SHP77 (cell line): Measurements from ENCODE around the gene UST.
"Not testable (repeated sequence)": the region's sequence is repeated elsewhere in the genome, so short reads cannot be mapped to it uniquely, and the experiment has no call there.

Source experiments
- DNase-seq, 2 experiments: peaks; one replicate each; lab custom pipeline; 2025; lab: John Stamatoyannopoulos, UW

Gene UST

GRCh38 chr6:148765898-148766808 lies 19.3 kb downstream of the UST start:
- no peak for DNase-seq

- no peak for DNase-seq
These were observed 21.9 kb downstream of the UST start for GRCh38 chr6:148768646-148769270.

DNA sequence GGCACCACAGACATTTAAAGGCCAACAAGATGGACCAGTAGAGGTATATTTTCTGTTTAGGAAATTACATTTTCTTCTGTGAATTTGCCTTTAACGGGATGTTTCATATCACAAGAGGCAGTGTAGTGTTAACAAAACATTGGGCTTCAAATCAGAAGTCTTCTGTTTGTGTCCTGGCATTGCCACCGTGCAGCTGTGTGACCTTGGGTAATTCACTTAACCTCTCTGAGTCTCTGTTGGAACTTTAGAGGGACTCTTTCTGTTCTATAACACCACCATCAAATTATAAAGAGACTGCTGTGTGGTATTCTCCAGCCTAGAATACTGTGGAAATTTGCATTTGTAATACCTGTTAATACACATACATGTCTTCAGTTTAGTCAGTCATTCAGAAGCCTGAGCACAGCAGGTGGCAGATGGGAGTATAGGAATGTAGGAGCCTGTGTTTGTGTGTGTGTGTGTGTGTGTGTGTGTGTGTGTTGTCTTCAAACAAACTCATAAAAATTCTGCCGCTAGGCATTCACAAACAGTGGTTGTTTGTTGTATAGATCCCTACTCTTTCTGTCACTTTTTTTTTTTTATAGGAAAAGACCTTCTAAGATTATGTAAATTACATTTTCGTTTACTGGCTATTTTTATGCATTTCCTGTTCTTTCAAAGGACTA lies 22.6 kb downstream of the UST start:
- DNase-seq = no peak

DNA sequence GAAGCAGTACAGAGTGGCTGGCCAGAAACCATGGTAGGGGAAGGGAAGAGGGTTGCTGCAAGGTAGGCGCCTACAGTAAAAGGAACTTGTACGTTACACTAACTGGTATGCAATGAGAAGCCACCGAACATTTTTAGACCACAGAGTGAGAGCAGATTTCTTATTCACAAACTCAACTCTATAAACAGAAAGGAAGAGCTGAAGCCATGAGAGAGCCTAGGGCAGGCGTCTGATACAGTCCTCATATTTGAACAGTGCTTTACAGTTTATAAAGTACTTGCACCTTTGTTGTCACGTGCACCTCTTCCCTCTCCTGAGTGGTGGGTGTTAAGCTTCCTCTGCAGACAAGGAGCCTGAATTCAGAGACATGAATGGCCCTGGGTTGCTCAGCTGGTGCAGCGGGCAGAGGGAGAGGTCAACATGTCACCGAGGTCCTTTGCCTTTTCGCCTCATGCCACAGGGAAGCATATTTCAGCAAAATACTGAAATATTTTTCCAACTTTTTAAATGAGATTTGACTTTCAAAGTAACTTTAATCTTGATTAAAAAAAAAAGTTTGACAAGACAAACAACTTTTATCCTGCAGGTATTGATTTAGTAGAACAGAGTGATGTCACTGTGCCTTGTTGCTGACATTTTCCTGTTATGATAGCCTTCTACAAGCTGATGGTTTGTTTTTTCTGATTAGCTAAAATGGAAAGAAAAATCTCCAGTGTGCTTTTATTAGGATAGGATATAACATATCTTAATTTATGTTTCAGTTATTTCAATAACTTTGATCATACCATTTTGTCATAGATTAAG lies 23.8 kb downstream of the UST start:
- no peak for DNase-seq

DNA sequence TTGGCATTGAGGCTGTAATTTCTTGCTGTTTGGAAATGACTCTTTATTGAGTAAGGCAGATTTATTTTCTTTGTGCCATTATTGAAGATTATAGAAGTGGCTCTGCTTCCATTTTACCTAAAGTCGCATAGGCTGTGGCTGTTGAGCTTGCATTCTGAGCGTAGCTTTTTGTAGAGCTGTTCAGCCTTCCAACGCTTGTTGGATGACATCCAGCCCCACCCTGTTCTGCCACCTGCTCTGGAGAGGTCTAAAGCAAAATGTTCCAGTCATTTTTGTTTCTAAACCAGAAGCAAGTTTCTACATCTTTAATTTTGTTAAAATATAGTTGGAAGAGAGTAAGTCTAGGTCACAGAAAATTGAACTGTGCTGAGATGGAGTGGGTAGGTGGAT lies 24.4 kb downstream of the UST start:
- DNase-seq = peak in 1 of 2 experiments; percentile 6

DNA sequence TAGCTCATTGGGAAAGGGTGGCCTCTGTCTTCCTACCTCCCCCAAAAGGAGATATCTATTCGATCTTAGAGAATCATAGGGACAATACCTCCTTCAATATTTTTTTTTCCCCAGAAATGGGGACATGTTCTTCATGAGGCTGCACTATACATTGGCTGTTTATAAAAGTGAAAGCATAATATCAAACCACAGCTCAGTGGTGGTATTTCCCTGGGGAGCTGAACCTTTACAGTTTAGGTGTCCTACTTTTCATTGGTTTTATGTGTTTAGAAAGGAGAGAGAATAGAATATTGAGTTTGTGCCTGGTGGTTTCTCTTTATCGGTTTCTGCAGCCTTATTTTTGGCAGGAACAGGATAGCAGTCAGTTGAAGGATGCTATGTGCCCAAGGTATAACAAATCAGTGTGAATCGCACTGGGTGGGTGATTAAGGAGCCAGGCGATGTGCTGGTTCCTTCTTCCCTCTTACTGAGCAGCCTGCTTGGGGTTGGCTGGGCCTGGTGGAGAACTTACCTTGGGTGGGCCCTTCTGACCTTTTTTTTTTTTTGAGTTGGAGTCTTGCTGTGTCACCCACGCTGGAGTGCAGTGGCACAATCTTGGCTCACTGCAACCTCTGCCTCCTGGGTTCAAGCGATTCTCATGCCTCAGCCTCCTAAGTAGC lies 25.2 kb downstream of the UST start:
- no peak for DNase-seq

DNA sequence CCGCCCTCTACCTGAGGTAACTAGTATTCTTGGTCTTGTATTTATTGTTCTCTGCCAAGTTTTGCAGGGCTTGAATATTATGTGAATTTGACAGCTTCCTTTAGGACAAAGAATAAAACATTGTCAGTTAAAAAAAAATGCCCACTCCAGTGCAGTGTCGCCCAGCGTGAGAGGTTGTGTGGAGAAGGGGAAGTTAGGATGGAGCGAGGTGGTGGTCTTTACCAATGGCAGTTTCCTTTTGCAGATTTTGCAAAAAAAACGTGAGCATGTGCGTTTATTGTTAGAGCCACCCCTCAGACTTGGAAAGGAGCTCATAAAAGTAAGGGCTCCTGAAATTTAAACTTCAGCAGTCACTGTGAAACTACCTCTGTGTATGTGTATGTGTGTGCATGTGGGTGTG lies 28.3 kb downstream of the UST start:
- DNase-seq = no peak

DNA sequence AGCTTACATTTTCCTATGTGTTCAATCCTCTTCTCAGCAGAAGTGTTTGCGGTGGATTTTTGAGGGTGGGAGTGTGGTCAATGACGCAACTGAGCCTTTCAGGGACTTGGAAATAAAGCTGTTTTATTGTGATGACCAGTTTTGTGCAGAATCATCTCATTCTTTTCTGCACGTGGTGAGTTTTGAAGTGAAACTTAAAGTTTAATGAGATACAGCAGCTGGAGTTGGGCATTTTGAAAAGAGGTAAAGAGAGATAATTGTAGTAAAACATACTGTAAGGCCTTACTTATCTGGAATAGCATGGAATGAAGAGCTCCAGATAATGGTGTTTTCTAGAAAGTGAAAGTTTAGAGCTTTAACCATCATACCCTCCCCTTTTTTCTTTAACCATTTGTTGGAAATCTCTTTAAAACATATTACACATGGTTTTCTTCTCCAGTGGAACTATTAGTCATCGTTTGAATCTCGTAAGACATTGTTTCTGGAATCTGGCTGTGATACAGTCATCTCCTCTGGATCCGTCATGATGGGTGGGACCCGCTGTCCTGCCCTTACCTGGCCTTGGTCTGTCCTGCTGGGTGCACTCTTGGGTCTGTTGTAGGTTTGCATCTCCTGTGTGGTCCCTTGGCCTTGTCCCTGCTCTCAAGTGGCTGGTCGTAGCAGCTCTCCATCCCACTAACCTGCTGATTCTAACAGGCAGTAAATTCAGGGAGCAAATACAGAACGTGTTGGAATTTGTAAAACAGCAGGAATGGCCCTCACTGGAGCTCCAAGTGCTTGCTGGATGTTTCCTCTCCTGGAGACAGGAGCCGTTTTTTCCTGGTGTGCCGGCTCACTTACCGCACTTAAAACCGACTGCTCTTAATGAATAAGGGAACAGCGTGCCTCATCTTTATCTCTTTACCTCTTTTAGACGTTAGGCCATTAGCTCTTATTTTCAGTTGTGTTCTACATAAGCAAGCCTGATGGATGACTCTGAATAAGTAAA lies 29.8 kb downstream of the UST start:
- no peak for DNase-seq

DNA sequence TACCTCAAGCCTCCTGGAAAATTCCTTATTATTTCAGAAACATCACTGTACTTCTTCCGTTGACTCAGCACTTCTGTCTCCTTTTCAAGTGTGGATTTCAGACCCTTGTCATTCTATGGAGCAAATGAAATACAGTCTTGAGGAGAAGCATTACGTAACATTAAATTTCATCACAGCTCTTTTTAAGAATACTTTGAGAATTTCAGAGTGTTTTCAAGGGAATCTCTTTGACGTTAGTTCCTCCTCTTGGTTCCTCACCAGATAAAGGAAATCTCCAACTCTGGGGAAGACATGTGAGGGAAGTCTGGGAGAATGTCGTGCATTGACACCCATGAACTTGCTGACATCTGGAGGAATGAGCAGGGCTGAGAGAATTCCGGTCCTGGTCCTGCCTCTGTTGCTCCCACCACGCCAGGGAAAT lies 32.3 kb downstream of the UST start:
- no peak for DNase-seq

DNA sequence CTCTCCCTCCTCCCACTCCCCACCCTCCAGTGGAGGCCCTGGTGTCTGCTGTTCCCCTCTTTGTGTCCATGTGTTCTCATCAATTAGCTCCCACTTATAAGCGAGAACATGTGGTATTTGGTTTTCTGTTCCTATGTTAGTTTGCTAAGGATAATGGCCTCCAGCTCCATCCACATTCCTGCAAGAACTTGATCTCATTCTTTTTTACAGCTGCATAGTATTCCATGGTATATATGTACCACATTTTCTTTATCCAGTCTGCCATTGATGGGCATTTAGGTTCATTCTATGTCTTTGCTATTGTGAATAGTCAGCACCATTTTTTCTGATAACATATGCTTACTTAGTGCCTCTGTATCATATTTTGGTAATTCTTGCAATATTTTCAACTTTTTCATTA lies 33.6 kb downstream of the UST start:
- DNase-seq = not testable (repeated sequence)

GRCh38 chr6:148780918-148781436 lies 34.1 kb downstream of the UST start:
- no peak for DNase-seq

DNA sequence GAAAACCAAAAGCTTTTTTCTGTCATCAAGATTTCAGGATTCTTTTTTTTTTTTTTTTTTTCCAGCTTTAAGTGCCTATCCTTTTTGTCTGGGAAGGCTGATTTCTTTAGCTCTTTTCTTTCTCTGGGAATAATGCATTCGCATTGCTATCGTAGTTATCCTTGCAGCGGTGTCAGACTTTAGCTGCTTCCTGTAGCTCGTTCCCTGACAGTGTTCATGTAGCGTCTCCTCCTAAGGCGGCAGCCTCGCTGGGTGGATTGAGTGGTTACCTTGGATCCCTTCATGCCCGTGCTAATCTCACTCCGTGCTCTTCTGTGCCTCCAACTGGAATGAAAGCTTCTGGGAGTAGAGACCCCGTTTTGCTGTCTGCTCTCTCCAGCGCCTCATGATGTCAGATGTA lies 43.1 kb downstream of the UST start:
- no peak for DNase-seq

- DNase-seq = no peak
These were observed 43.6 kb downstream of the UST start for GRCh38 chr6:148790404-148790803.

DNA sequence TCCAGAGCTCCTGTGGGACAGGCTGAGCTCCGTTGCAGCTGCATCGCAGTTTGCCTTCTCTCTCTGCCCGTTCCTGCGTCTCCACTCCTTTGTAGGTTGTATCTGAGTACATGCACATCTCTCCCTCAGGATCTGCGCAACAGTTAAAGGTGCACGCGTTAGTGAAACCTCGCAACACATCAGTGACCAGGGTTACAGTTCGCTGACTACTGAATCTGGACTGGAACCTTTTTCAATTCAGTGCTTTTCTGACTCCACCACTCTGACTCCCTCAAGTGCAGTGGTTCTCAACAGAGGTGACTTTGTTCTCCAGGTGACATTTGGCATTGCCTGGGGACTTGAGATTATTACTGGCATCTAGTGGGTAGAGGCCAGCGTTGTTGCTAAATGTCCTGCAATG lies 44.0 kb downstream of the UST start:
- no peak for DNase-seq

GRCh38 chr6:148791372-148791771 lies 44.5 kb downstream of the UST start:
- no peak for DNase-seq

- DNase-seq = no peak
These were observed 46.9 kb downstream of the UST start for GRCh38 chr6:148793721-148794120.

GRCh38 chr6:148794797-148795196 lies 48.0 kb downstream of the UST start:
- no peak for DNase-seq

DNA sequence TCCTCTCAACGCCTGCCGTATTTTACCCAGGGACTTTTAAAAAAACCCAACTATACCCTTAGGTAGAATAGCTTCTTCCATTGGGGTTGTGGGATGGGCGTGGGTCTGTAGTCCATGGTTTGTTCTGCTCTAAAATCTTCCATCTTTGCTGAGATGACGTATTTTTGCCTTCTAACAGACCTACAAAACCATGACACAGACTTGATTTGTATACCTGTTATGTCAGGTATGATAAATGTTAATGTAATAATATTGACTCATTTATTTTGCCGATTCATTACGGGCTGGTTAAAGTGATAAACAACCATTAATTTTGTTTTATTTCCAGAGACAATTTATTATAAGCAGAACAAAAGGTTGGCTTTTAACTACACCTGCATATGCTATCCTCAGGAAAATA lies 48.7 kb downstream of the UST start:
- DNase-seq = no peak

DNA sequence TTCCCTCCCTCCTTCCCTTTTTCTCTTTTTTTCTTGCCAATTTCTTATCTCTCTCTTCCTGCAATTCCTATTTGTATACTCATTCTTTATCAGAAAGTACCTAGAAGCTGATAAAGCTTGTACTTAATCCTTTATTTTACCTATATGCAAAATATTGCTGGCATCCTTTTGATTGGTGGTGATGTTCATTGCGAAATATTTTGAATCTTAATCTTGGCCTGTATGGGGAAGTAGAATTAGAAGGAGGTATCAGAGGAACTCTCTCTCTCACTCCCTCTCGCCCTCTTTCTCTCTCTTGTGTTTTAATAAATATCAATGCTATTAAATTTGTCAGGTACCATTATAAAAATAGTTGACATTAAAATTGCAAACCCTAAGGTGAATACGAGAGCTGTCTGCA lies 52.8 kb downstream of the UST start:
- DNase-seq = no peak

DNA sequence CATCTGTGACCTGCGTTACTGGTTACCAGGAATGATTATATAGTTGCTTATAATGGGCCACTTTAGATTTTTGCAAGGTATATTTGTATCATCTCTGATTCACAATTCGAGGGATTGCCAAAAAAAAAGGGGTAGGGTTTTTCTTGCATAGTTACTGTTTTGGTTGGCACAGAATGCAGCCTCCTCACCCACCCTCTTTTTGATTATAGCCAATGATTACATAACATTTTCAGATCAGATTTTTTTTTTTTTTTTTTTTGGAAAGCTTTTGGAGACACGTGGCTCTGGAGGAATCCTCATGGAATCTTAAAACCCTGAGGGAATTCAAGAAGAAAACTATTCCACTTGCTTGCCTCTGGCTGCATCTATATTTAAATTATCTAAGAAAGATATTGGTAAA lies 53.7 kb downstream of the UST start:
- DNase-seq = no peak
